Measurements from ENCODE around the gene MMP14.

- no peak for TF ChIP-seq CTCF (IDR thresholded peaks at IDR 0.05; ENCODE audit: control extremely low read depth in 1 of 3, insufficient read depth in 1 of 3, low read depth in 1 of 3, low read length in 3 of 3)
- TF ChIP-seq EZH2 (IDR thresholded peaks at IDR 0.05; ENCODE audit: low read depth, low read length, severe bottlenecking), result no peak
- no peak for TF ChIP-seq POLR2AphosphoS5 (IDR thresholded peaks at IDR 0.05; ENCODE audit: low read depth, low read length)
- TF ChIP-seq EP300 (IDR thresholded peaks at IDR 0.05; ENCODE audit: borderline replicate concordance in 1 of 2, low read depth in 2 of 2, low read length in 2 of 2), result no peak
- TF ChIP-seq KDM5A (IDR thresholded peaks at IDR 0.05; ENCODE audit: low read length), result no peak
- no peak for TF ChIP-seq GABPA (IDR thresholded peaks at IDR 0.05; ENCODE audit: borderline replicate concordance, insufficient read depth, low read length)
Observed at GRCh38 chr14:22849212-22849819, 12.9 kb downstream of the MMP14 start.

All from H1 (cell line).